GM12878 (cell line): ENCODE results near the gene ARHGAP22. TPM values are rescaled to one million over a fixed set of nuclear protein-coding genes. Genes with fewer than 3 reads are reported as not detected.
A peak's percentile ranks its signal among the peaks of the same experiment; 100 is the strongest.

Experiments
- ATAC-seq: fragments of 200-7000 bp; cut with Tn5 transposase; 3 replicates; pipeline ENCODE4 v1.9.1; 2020; ENCODE audit warnings: mild to moderate bottlenecking, moderate library complexity
- BruUV-seq: library from RNA; stranded (reverse); fragments of 400-500 nt; replicated peaks from 2 replicates; lab custom pipeline; 2021; lab: Mats Ljungman, UMichigan
- CTCF ChIA-PET: fragments of 300-600 bp; sonication (Branson Sonifier 250); formaldehyde crosslinking; extraction: SDS; loops from one replicate; lab custom pipeline; 2021; ENCODE audit warnings: inconsistent platforms; lab: Yijun Ruan, JAX
- POLR2A ChIA-PET: fragments of 350-600 bp; formaldehyde crosslinking; extraction: SDS; loops from one replicate; lab custom pipeline; 2021; ENCODE audit warnings: inconsistent platforms; lab: Charles Lee
- RAD21 ChIA-PET: fragments of 300-600 bp; sonication (Branson Sonifier 250); formaldehyde crosslinking; loops from one replicate; lab custom pipeline; 2023; ENCODE audit warnings: antibody characterized with exemption; ENCODE audit not compliant: unreplicated experiment; lab: Charles Lee
- SMC1A ChIA-PET: fragments of 300-600 bp; sonication (Branson Sonifier 250); formaldehyde crosslinking; loops from one replicate; lab custom pipeline; 2023; ENCODE audit not compliant: unreplicated experiment, uncharacterized antibody; lab: Charles Lee
- DNase-seq: peaks from one replicate; pipeline ENCODE4 v3.0.0-alpha.2; 2011; ENCODE audit warnings: low read depth, low spot score
- FAIRE-seq: peaks from 3 replicates; lab custom pipeline; 2011; peaks lifted over from hg19 to GRCh38; lab: Jason Lieb, UNC
- H2AFZ ChIP-seq: 2 replicates; pipeline ENCODE4 v1.6.0; 2011; ENCODE audit warnings: low read depth, low read length, control low read depth; ENCODE audit not compliant: control insufficient read depth
- H3K27ac ChIP-seq: 2 replicates; pipeline ENCODE4 v1.5.1; 2011; ENCODE audit warnings: control low read depth; ENCODE audit not compliant: control insufficient read depth, insufficient read depth
- H3K27me3 ChIP-seq, 2 experiments: replicated peaks in 1 of 2; 2 replicates each; pipeline versions ENCODE4 v1.6.0 to v1.6.1; 2011; ENCODE audit warnings: low read length in 1 of 2; ENCODE audit not compliant: control insufficient read depth in 2 of 2, insufficient read depth in 2 of 2
- H3K36me3 ChIP-seq, 2 experiments: 2 replicates each; pipeline ENCODE4 v1.5.1; 2011; ENCODE audit warnings: low read length in 1 of 2; ENCODE audit not compliant: control insufficient read depth in 2 of 2, insufficient read depth in 2 of 2
- H3K4me1 ChIP-seq: 2 replicates; pipeline ENCODE4 v1.6.1; 2011; ENCODE audit warnings: mild to moderate bottlenecking, low read length, moderate library complexity, mixed read lengths; ENCODE audit not compliant: control insufficient read depth, insufficient read depth
- H3K4me2 ChIP-seq: 2 replicates; pipeline ENCODE4 v1.6.0; 2011; ENCODE audit warnings: control low read depth; ENCODE audit not compliant: control insufficient read depth, insufficient read depth
- H3K4me3 ChIP-seq: fragments of 200-600 bp; sonication (generic); 2 replicates; pipeline ENCODE4 v1.5.1; 2016
- H3K79me2 ChIP-seq: 2 replicates; pipeline ENCODE4 v1.6.0; 2011; ENCODE audit warnings: low read length; ENCODE audit not compliant: control insufficient read depth, insufficient read depth
- H3K9ac ChIP-seq: 2 replicates; pipeline ENCODE4 v1.8.0; 2011; ENCODE audit warnings: low read length, control low read depth, mixed read lengths; ENCODE audit not compliant: control insufficient read depth, insufficient read depth
- H3K9me3 ChIP-seq: replicated peaks from 3 replicates; pipeline ENCODE4 v1.5.1; 2011; ENCODE audit warnings: mild to moderate bottlenecking, low read length; ENCODE audit not compliant: control insufficient read depth, insufficient read depth
- H4K20me1 ChIP-seq: 2 replicates; pipeline ENCODE4 v1.6.0; 2011; ENCODE audit not compliant: control insufficient read depth, insufficient read depth
- BACH1 ChIP-seq: fragments of 450-650 bp; IDR thresholded peaks from 2 replicates; pipeline ENCODE4 v1.6.1; 2017; ENCODE audit warnings: mild to moderate bottlenecking, borderline replicate concordance
- BCL11A ChIP-seq: IDR thresholded peaks from 2 replicates; pipeline ENCODE4 v1.6.1; 2011; ENCODE audit warnings: low read depth, low read length
- EP300 ChIP-seq, 2 experiments: fragments of 150-350 bp in 1 of 2; IDR thresholded peaks; 2 replicates each; pipeline ENCODE4 v1.6.1; 2011 to 2012; ENCODE audit warnings: low read depth in 2 of 2, low read length in 2 of 2, borderline replicate concordance in 1 of 2, improper control_type of control experiment in 1 of 2, inconsistent platforms in 1 of 2; ENCODE audit not compliant: control insufficient read depth in 1 of 2
- GATAD2B ChIP-seq: fragments of 450-650 bp; conservative IDR thresholded peaks from 2 replicates; pipeline ENCODE4 v1.6.1; 2017; ENCODE audit warnings: low read depth, mild to moderate bottlenecking, moderate library complexity
- HDAC6 ChIP-seq: fragments of 200-600 bp; sonication (generic); IDR thresholded peaks from one replicate; pipeline ENCODE4 v1.8.0; 2017; ENCODE audit warnings: antibody characterized with exemption; ENCODE audit not compliant: unreplicated experiment
- IKZF1 ChIP-seq: fragments of 450-650 bp; conservative IDR thresholded peaks from 2 replicates; pipeline ENCODE4 v1.6.1; 2017; ENCODE audit warnings: antibody characterized with exemption, mild to moderate bottlenecking
- MYB ChIP-seq: fragments of 150-350 bp; IDR thresholded peaks from 2 replicates; pipeline ENCODE4 v1.6.1; 2014; ENCODE audit warnings: mild to moderate bottlenecking, low read depth, low read length, borderline replicate concordance
- NR2F1 ChIP-seq: fragments of 450-650 bp; conservative IDR thresholded peaks from 2 replicates; pipeline ENCODE4 v1.6.1; 2017; ENCODE audit warnings: mild to moderate bottlenecking
- RAD21 ChIP-seq: IDR thresholded peaks from 2 replicates; pipeline ENCODE4 v1.6.1; 2011; ENCODE audit warnings: mild to moderate bottlenecking, low read depth, low read length, moderate library complexity; ENCODE audit not compliant: insufficient read depth
- RAD51 ChIP-seq: fragments of 450-650 bp; IDR thresholded peaks from 2 replicates; pipeline ENCODE4 v1.6.1; 2016; ENCODE audit warnings: moderate library complexity, mild to moderate bottlenecking, inconsistent platforms
- SP1 ChIP-seq: IDR thresholded peaks from one replicate; pipeline ENCODE4 v1.6.1; 2011; ENCODE audit warnings: low read depth, low read length
- STAT1 ChIP-seq: fragments of 450-650 bp; conservative IDR thresholded peaks from 2 replicates; pipeline ENCODE4 v1.6.1; 2014; ENCODE audit warnings: antibody characterized with exemption, mild to moderate bottlenecking
- TAF1 ChIP-seq: IDR thresholded peaks from 2 replicates; pipeline ENCODE4 v1.6.1; 2011; ENCODE audit warnings: mild to moderate bottlenecking, low read depth, low read length, borderline replicate concordance
- TCF12 ChIP-seq: IDR thresholded peaks from 2 replicates; pipeline ENCODE4 v1.6.1; 2011; ENCODE audit warnings: low read depth, mild to moderate bottlenecking, low read length
- ZNF24 ChIP-seq: fragments of 450-650 bp; IDR thresholded peaks from 2 replicates; pipeline ENCODE4 v1.6.1; 2017; ENCODE audit warnings: antibody characterized with exemption, mild to moderate bottlenecking
- WGBS: methylation state at CpG from one replicate; pipeline ENCODE4 v1.1.6; 2016; ENCODE audit warnings: low lambda C conversion rate; ENCODE audit not compliant: insufficient replicate concordance, insufficient coverage; ENCODE audit errors: missing lambda C conversion rate; 5-methylcytosine and 5-hydroxymethylcytosine counted together
- in situ Hi-C: fragments of 300-500 bp; cut with MboI; formaldehyde crosslinking; loops from 9 replicates; pipeline ENCODE4 v1.14.3; 2018; ENCODE audit warnings: mixed read lengths
- intact Hi-C: fragments of 100-400 bp; cut with micrococcal nuclease; formaldehyde crosslinking; loops from one replicate; pipeline ENCODE4 v1.14.2; 2022; ENCODE audit not compliant: unreplicated experiment
- polyA plus RNA-seq, 11 experiments: library from polyadenylated mRNA; depleted of rRNA in 4 of 11; unstranded in 6 of 11; stranded (reverse) in 5 of 11; fragments of >200 nt; fragmentation: Nextera tagmentation in 4 of 11; fragmentation: Illumina TruSeq in 1 of 11; extraction: Ambion mirVana in 4 of 11; extraction: Trizol in 1 of 11; gene quantifications; 1 replicate in 1 of 11; 2 replicates in 10 of 11; pipeline versions ENCODE4 v1.2.1 to v1.2.3, GENCODE V29; 2011 to 2016; ENCODE audit warnings: inconsistent platforms in 2 of 11, missing spikeins in 2 of 11, low read depth in 1 of 11
- total RNA-seq, 4 experiments: library from RNA; depleted of rRNA in 3 of 4; stranded (reverse); fragments of >200 nt in 3 of 4; fragmentation: Illumina TruSeq in 1 of 4; extraction: Trizol in 1 of 4; gene quantifications; 2 replicates each; pipeline versions ENCODE4 v1.2.1 to v1.2.3, GENCODE V29; 2013 to 2021
- TF ChIP-seq, protein P1 (sequence below), 3 experiments: IDR thresholded peaks in 2 of 3; conservative IDR thresholded peaks in 1 of 3; 2 replicates each; pipeline ENCODE4 v1.5.1; 2011; ENCODE audit warnings: low read depth in 3 of 3, low read length in 3 of 3, mild to moderate bottlenecking in 3 of 3, control low read depth in 2 of 3, moderate library complexity in 2 of 3, inconsistent platforms in 1 of 3, mixed read lengths in 1 of 3; ENCODE audit not compliant: control insufficient read depth in 2 of 3, insufficient read depth in 1 of 3; ENCODE audit errors: extremely low read depth in 1 of 3

ARHGAP22 gene
- total and polyA plus RNA-seq, 10 of the 15 experiments (the other 5 are each of a cell fraction or from before 2014, with no cell fraction given), result 0.07 to 0.61 (median 0.18) TPM; not detected in 5

DNA sequence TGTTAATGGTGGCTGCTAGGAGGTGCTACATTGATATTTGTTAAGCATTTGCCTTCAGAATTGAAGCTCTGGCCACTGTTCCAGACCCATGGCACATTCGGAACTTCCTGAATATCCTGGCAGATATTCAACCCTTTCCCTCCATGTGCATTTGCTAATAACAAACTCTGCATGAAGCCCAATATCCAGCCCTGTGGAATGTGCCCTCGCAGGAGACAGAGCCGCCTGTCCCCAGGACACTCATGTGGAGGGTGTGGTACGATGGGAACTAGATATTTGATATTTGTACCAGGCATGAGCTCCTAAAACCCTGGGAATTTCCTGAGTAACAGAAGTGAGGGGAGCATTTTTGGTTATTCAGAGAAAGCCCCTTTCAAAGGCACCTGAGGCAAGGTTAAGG is 21.6 kb upstream of the ARHGAP22 start:
- no peak overlapping the region for H3K4me3 ChIP-seq
- DNase-seq (no peak), ATAC-seq (no peak), FAIRE-seq (no peak)
- no peaks in the 10 kb centered on the region for H3K79me2 ChIP-seq
- POLR2A ChIA-PET, result interaction anchor here (2.0 to 5.0 kb wide), 3 partner anchors 12 to 16 kb away, joined by 10 to 26 read pairs (median 13); no protein-coding TSS in a partner anchor
- H3K27me3 ChIP-seq, result no peaks in the 10 kb centered on the region
- peaks cover 4% of the 10 kb centered on the region; the same call in 1 of the 2 replicates for H3K4me1 ChIP-seq
- no peak overlapping the region for H2AFZ ChIP-seq
- no peak overlapping the region for H3K9ac ChIP-seq
- H3K27ac ChIP-seq, result no peak overlapping the region
- in situ Hi-C loops (no loop called here), intact Hi-C loops (no loop called here)
- no peak overlapping the region for H3K4me2 ChIP-seq
- H3K9me3 ChIP-seq, result no peaks in the 10 kb centered on the region; the same call in 2 of the 3 replicates
- H3K36me3 ChIP-seq, result no peaks in the 10 kb centered on the region
- SMC1A ChIA-PET, result interaction anchor here (0.6 to 8.5 kb wide), 7 partner anchors 8 to 58 kb away, joined by 3 to 76 read pairs (median 29); partner anchors contain the start of gene WDFY4
- no TSS peak for BruUV-seq
- RAD21 ChIA-PET, result interaction anchor here (1.5 to 4.6 kb wide), 6 partner anchors 7 to 29 kb away, joined by 3 to 33 read pairs (median 20); no protein-coding TSS in a partner anchor
- TF ChIP-seq BACH1 (no peak), HDAC6 (no peak), TAF1 (no peak), GATAD2B (no peak), TCF12 (no peak), NR2F1 (no peak)
- WGBS, result 79% methylated on average over 4 of the region's 4 CpGs
- H4K20me1 ChIP-seq, result no peaks in the 10 kb centered on the region
- CTCF ChIA-PET, result interaction anchor here (1.0 to 4.9 kb wide), 6 partner anchors 11 to 53 kb away, joined by 3 to 56 read pairs (median 22); no protein-coding TSS in a partner anchor

DNA sequence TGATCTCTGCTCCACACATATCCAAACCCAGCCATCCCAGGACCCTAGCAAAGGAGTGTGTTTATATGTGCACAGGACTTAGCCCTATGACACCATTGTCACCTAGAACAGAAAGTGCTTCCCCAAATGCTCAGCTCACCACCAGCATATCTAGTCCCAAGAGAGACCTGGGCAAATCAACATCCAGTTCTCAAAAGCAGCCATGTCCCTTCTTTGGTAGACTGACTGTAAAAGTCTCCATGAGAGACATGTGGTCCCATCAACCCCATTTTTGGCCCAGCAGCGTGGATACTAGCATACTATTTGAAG is 20.9 kb upstream of the ARHGAP22 start:
- Histone ChIP-seq H3K4me2 (no peak overlapping the region), H3K4me1 (peaks cover 4% of the 10 kb centered on the region; the same call in 1 of the 2 replicates), H3K27ac (no peak overlapping the region), H3K9me3 (no peaks in the 10 kb centered on the region; the same call in 2 of the 3 replicates), H4K20me1 (no peaks in the 10 kb centered on the region), H3K9ac (no peak overlapping the region), H3K36me3 (no peaks in the 10 kb centered on the region), H3K4me3 (no peak overlapping the region), H2AFZ (no peak overlapping the region), H3K79me2 (no peaks in the 10 kb centered on the region), H3K27me3 (no peaks in the 10 kb centered on the region)
- no peak for DNase-seq
- intact Hi-C loops (no loop called here), in situ Hi-C loops (no loop called here)
- peak; percentile 84 for ATAC-seq
- no TSS peak for BruUV-seq
- CTCF ChIA-PET, result interaction anchor here (1.0 to 4.9 kb wide), 9 partner anchors 9 to 52 kb away, joined by 3 to 56 read pairs (median 17); no protein-coding TSS in a partner anchor
- POLR2A ChIA-PET, result interaction anchor here (2.0 to 5.0 kb wide), 3 partner anchors 11 to 15 kb away, joined by 10 to 26 read pairs (median 13); no protein-coding TSS in a partner anchor
- FAIRE-seq, result no peak
- SMC1A ChIA-PET, result interaction anchor here (1.3 to 8.5 kb wide), 7 partner anchors 8 to 32 kb away, joined by 5 to 76 read pairs (median 29); partner anchors contain the start of gene ARHGAP22
- 35% methylated on average over 1 of the region's 1 CpG for WGBS
- RAD21 ChIA-PET, result interaction anchor here (1.1 to 4.6 kb wide), 7 partner anchors 8 to 32 kb away, joined by 3 to 33 read pairs (median 16); no protein-coding TSS in a partner anchor
- TF ChIP-seq MYB (no peak), RAD51 (no peak), EP300 (IDR thresholded peaks at IDR 0.05; ENCODE audit: borderline replicate concordance in 1 of 2, control insufficient read depth in 1 of 2, low read depth in 2 of 2, low read length in 2 of 2) (no peak), STAT1 (no peak), ZNF24 (no peak), BCL11A (no peak), SP1 (no peak), IKZF1 (peak; percentile 25; the same call in 1 of the 2 replicates), RAD21 (no peak)
- TF ChIP-seq, protein P1, sequence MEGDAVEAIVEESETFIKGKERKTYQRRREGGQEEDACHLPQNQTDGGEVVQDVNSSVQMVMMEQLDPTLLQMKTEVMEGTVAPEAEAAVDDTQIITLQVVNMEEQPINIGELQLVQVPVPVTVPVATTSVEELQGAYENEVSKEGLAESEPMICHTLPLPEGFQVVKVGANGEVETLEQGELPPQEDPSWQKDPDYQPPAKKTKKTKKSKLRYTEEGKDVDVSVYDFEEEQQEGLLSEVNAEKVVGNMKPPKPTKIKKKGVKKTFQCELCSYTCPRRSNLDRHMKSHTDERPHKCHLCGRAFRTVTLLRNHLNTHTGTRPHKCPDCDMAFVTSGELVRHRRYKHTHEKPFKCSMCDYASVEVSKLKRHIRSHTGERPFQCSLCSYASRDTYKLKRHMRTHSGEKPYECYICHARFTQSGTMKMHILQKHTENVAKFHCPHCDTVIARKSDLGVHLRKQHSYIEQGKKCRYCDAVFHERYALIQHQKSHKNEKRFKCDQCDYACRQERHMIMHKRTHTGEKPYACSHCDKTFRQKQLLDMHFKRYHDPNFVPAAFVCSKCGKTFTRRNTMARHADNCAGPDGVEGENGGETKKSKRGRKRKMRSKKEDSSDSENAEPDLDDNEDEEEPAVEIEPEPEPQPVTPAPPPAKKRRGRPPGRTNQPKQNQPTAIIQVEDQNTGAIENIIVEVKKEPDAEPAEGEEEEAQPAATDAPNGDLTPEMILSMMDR (IDR thresholded peaks at IDR 0.05 in 2 of 3, conservative IDR thresholded peaks at IDR 0.05 in 1 of 3; ENCODE audit: control insufficient read depth in 2 of 3, extremely low read depth in 1 of 3, insufficient read depth in 1 of 3, low read depth in 3 of 3, low read length in 3 of 3), result no peak
